NCI-H2171 (cell line): ENCODE results near the gene MAN2B1.
"Not testable (repeated sequence)": the region's sequence is repeated elsewhere in the genome, so short reads cannot be mapped to it uniquely, and the experiment has no call there.

Experiments used
- DNase-seq: peaks from one replicate; lab custom pipeline; 2025; lab: John Stamatoyannopoulos, UW

MAN2B1 gene

DNA sequence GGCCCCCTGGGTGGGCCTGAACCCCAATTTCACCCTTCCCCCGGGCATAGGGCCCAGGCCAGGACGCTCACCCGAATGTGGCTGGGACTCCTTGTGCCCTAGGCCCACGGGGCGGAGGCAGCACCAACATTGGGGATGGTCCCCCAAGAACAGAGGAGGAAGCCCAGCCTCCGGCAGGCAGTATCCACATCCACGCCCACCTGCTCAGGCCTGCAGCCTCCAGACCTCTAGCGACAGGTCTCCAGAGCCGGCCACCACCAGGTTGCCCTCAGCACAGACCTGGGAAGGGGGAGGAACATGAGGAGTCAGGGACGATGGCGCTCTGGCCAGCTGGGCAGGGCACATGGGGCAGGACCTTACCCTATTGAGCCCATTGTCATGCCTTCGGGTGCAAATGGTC is 22.5 kb upstream of the MAN2B1 start:
- DNase-seq = no peak

DNA sequence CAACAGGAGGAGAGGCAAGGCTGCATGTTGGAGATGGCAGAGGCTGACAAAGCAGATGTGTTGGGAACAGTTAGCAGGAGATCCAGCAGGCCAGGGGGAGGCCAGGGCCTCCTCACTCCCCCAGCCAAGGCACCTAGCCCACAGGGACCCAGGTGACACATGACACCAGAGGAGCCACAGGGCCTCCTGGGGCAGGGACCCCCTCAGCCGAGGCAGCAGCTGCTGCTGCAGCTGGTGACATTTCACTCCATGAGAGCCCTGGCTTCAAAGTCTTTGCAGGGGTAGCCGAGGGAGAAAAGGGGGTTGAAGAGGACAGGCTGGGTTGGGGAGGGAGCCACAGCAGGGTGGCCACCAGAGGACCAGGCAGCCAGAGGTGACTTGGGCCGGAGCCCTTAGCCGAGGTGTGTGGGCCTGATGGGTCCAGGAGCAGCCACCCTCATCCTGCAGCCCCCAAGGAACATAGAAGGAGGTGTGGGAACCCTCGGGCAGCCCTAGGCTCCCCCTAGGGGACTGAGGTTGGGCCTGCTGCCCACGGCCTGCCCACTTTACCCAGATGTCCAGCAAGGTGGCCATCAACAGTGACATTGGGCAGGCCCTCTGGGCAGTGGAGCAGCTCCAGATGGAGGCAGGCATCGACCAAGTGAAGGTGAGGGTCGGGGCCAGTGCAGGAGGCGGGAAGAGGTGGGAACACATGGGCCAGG is 21.1 kb upstream of the MAN2B1 start, which contains the start of gene GNG14:
GNG14 (plus strand) TSS at position 503 of the 701 bp plus-strand sequence; CDS start at position 554, 51 bp downstream.
- peak; percentile 87 for DNase-seq

- DNase-seq = no peak
Observed at GRCh38 chr19:12685831-12686230, 19.3 kb upstream of the MAN2B1 start.

DNA sequence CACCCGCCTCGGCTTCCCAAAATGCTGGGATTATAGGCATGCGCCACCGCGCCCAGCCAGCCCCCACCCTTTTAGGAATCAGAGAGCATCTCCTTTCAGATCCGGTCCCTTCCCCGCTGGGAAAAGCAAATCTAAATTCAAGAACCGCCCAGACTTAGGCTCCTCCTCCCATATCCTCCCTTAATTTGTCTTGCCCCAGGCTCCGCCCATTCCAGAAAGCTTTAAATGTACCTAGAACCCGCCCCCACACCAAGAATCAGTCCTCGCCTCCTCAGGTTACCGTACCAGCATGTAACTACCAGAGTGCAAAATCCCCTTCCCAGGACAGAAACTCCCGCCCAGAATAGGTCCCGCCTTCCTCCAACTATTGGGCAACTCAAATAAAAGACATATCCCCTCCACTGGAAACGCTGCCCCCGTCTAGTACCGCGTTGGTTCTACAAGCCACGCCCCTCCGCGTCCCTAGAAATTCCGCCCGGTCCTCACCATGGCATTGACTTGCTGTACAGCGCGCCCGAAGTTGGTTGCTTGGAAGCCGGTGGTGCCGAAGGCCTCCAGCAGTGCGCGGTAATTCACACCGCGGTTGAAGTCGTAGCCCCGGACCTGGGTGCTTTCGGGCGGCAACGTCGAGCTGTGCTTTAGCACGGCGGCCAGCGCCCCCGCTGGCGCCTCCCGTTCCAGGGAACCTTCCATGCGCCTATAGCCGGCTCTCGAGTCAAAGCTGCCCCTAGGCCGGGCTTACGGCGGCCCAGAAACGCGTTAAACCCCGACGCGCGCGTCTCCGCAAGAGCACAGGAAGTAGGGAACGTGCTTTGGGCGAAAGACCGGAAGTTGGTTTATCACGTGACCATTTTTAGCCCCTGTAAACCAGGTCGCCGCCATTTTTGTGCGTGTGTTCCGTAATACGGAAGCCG is 14.8 kb upstream of the MAN2B1 start, which contains the start of gene DHPS:
DHPS (minus strand) TSS at position 807 of the 914 bp plus-strand sequence; CDS start at position 693, 114 bp downstream.
- peak; percentile 99 for DNase-seq

- no peak for DNase-seq
Observed at GRCh38 chr19:12680034-12680433, 13.5 kb upstream of the MAN2B1 start.

DNA sequence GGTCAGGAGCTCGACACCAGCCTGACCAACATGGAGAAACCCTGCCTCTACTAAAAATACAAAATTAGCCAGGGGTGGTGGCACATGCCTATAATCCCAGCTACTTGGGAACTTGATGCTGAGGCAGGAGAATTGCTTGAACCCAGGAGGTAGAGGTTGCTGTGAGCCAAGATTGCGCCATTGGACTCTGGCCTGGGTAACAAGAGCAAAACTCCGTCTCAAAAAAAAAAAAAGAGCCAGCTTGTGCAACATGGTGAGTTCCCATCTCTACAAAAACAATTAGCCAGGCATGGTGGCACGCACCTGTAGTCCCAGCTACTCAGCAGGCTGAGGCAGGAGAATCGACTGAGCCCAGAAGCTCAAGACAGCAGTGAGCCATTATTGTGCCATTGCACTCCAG is 11.5 kb upstream of the MAN2B1 start:
- DNase-seq = not testable (repeated sequence)

- DNase-seq = no peak
Observed at GRCh38 chr19:12676928-12677327, 10.4 kb upstream of the MAN2B1 start.

- DNase-seq = peak; percentile 61
Observed at GRCh38 chr19:12676384-12676792, 9.8 kb upstream of the MAN2B1 start.

- DNase-seq = no peak
Observed at GRCh38 chr19:12675940-12676339, 9.4 kb upstream of the MAN2B1 start.

- DNase-seq = no peak
Observed at GRCh38 chr19:12675399-12675798, 8.9 kb upstream of the MAN2B1 start.

DNA sequence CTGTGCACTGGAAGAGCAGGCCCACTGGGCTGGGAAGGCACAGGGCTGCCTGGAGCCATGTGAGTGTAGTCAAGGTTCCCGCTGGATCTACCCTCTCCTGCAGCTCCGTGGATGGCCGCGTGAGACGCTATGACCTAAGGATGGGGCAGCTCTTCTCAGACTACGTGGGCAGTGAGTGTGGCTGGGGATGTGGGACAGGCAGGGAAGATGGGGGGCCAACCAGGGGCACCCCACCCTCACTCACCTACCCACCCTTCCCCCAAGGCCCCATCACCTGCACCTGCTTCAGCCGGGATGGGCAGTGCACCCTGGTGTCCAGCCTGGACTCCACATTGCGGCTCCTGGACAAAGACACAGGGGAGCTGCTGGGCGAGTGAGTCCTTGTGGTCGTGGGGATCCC is 6.2 kb upstream of the MAN2B1 start:
- no peak for DNase-seq

GRCh38 chr19:12670159-12670928 is 3.8 kb upstream of the MAN2B1 start:
- DNase-seq = no peak

GRCh38 chr19:12669270-12670158 is 3.0 kb upstream of the MAN2B1 start:
- DNase-seq = peak; percentile 70

GRCh38 chr19:12668932-12669269 is 2.4 kb upstream of the MAN2B1 start:
- DNase-seq = no peak

DNA sequence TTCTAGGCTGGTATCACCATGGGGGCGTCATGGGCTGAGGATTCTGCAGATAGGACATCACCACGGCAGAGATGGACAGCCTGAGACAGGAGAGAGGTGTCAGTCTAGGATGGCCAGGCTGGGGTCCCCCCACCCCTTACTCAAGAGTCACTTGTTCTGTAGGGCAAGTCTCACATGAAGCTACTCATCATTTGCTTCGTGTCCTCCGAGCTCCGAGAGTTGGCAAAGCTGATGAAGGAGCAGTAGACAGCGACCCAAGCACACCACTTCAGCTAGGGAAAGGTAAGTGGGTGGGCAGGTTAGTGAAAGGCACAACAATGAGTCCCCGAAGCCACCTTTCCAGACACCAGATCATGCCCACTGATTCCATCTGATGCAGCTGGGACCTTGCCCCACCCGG is 1.8 kb upstream of the MAN2B1 start:
- DNase-seq = no peak

DNA sequence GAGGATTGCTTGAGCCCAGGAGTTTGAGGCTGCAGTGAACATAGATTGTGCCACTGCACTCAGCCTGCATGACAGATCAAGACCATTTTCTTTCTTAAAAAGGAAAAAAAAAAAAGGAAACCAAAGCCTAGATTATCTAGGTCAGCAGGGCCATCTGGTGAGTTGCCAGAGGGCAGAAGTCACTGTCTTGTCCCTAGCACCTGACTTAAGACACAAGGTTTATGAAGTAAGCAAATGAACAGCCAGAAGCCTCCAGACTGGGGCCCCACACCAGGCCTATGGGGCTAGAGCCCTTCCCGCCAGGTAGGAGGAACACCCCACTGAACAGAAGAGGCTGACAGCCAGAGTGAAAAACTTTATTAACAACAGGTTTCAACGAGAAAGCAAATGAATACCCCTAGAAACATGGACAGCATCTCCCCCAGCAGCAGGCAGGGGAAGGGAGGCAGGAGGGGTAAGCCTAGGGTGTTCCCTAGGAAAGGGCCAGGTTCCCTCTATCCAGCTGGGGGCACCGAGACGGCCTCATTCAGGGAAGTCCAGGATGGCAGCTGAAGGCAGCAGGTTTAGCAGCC is 1.3 kb upstream of the MAN2B1 start:
- no peak for DNase-seq

DNA sequence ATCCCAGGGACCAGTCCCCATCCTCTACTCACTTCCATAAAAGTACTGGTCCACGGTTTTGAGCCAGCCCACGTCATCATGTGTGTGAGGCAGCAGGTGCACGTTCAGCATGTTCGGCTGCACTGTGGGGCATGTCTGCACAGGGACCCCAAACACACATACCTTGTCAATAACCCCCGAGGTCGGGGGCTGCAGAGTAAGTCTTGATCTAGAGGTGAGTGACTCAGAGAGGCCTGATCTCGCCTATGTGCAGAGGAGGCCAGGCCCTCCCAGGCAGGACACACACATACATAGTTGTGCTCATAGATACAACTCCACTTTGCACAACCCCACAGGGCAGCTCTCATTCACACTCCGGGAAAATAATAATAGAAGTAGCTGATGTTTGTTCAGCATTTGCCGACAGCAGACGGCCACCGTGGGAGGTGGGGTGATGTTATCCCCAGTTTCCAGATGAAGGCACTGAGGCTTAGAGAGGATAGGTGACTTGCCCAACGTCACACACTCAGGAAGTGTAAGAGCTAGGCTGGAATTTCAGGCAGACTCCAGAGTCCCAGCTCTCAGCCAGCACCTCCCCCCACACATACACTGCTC is 774 bp downstream of the MAN2B1 start:
- no peak for DNase-seq

DNA sequence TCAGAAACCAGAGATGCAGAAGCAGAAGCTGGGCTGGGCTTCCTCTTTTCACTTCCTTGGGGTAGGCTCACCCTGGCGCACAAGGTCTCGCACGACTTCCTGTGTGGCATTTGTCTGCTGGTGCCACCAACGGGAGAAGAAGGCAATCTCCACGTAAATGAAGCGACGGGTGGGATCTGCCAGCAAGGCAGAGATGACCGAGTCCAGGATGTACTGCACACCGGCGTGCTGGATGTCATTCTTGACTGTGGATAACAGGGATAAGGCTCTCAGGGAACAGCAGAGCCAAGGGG is 1.3 kb downstream of the MAN2B1 start:
- no peak for DNase-seq

- no peak for DNase-seq
Observed at GRCh38 chr19:12664406-12665280, 1.9 kb downstream of the MAN2B1 start.

- DNase-seq = no peak
Observed at GRCh38 chr19:12660980-12661379, 5.6 kb downstream of the MAN2B1 start.
